PFSK-1 (cell line): Measurements from ENCODE around the gene UNC45A.

Experiments
- TAF1 ChIP-seq: IDR thresholded peaks from 2 replicates; pipeline ENCODE4 v1.6.1; 2012; ENCODE audit warnings: low read length, control low read depth, borderline replicate concordance; ENCODE audit not compliant: insufficient read depth
- TF ChIP-seq, protein P1 (sequence below), 2 experiments: IDR thresholded peaks; 2 replicates each; pipeline versions ENCODE4 v1.6.1 to v1.8.0; 2011 to 2012; ENCODE audit warnings: low read depth in 2 of 2, low read length in 2 of 2, control low read depth in 1 of 2, inconsistent platforms in 1 of 2, mild to moderate bottlenecking in 1 of 2, moderate library complexity in 1 of 2; ENCODE audit not compliant: insufficient read depth in 1 of 2

DNA sequence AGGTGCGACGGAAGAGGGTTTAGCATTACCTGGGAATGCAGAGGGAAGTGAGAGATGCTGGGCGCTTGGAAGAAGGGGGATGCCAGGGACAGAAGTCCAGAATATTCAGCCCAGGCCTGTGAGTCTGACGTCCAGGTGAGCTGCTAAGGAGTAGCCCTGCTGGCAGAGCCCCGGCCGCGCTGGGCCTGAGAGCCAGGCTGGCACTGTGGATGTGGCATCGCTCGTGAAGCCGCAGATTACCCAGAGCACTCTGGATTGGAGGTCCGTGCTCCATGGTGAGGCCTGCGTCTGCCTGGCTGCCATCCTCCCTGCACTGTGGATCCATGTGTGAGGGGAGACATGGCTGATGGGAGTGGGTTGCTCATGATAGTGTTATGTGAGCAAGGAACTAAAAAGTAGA is 17.5 kb upstream of the UNC45A start:
- TF ChIP-seq, protein P1, sequence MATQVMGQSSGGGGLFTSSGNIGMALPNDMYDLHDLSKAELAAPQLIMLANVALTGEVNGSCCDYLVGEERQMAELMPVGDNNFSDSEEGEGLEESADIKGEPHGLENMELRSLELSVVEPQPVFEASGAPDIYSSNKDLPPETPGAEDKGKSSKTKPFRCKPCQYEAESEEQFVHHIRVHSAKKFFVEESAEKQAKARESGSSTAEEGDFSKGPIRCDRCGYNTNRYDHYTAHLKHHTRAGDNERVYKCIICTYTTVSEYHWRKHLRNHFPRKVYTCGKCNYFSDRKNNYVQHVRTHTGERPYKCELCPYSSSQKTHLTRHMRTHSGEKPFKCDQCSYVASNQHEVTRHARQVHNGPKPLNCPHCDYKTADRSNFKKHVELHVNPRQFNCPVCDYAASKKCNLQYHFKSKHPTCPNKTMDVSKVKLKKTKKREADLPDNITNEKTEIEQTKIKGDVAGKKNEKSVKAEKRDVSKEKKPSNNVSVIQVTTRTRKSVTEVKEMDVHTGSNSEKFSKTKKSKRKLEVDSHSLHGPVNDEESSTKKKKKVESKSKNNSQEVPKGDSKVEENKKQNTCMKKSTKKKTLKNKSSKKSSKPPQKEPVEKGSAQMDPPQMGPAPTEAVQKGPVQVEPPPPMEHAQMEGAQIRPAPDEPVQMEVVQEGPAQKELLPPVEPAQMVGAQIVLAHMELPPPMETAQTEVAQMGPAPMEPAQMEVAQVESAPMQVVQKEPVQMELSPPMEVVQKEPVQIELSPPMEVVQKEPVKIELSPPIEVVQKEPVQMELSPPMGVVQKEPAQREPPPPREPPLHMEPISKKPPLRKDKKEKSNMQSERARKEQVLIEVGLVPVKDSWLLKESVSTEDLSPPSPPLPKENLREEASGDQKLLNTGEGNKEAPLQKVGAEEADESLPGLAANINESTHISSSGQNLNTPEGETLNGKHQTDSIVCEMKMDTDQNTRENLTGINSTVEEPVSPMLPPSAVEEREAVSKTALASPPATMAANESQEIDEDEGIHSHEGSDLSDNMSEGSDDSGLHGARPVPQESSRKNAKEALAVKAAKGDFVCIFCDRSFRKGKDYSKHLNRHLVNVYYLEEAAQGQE (IDR thresholded peaks at IDR 0.05; ENCODE audit: insufficient read depth in 1 of 2, low read depth in 2 of 2, low read length in 2 of 2): no peak
- TF ChIP-seq TAF1: no peak
